Panc1 (cell line): ENCODE results near the gene SYT1. TPM values are rescaled to one million over a fixed set of nuclear protein-coding genes. Genes with fewer than 3 reads are reported as not detected.

ENCODE experiments used
- ATAC-seq: fragments of 200-7000 bp; cut with Tn5 transposase; 2 replicates; pipeline ENCODE4 v1.9.1; 2020; ENCODE audit warnings: mild to moderate bottlenecking, moderate library complexity
- BruUV-seq: library from RNA; stranded (reverse); fragments of 400-500 nt; replicated peaks from 2 replicates; lab custom pipeline; 2021; lab: Mats Ljungman, UMichigan
- CTCF ChIA-PET: fragments of 300-600 bp; sonication (Branson Sonifier 250); formaldehyde crosslinking; loops from one replicate; lab custom pipeline; 2022; ENCODE audit warnings: antibody characterized with exemption; lab: Charles Lee
- POLR2A ChIA-PET: fragments of 300-600 bp; sonication (Branson Sonifier 250); formaldehyde crosslinking; loops from one replicate; lab custom pipeline; 2022; ENCODE audit warnings: antibody characterized with exemption; lab: Charles Lee
- DNase-seq: peaks from one replicate; pipeline ENCODE4 v3.0.0-alpha.2; 2010; ENCODE audit warnings: low read depth, low spot score
- H3K27ac ChIP-seq: 2 replicates; pipeline ENCODE4 v1.5.1; 2011; ENCODE audit warnings: mild to moderate bottlenecking, low read length, inconsistent platforms
- H3K27me3 ChIP-seq: fragments of 200-500 bp; sonication (Bioruptor generic); 2 replicates; pipeline ENCODE4 v1.6.0; 2014; ENCODE audit warnings: low read length, inconsistent platforms; ENCODE audit not compliant: control insufficient read depth, insufficient read depth
- H3K36me3 ChIP-seq: fragments of 200-500 bp; sonication (Bioruptor generic); 2 replicates; pipeline ENCODE4 v1.5.1; 2014; ENCODE audit warnings: inconsistent platforms, mild to moderate bottlenecking, low read length, moderate library complexity; ENCODE audit not compliant: control insufficient read depth, insufficient read depth
- H3K4me1 ChIP-seq: 2 replicates; pipeline ENCODE4 v1.5.1; 2011; ENCODE audit warnings: inconsistent platforms, mild to moderate bottlenecking, low read length, moderate library complexity; ENCODE audit not compliant: control insufficient read depth, insufficient read depth
- H3K4me3 ChIP-seq, 2 experiments: 2 replicates each; pipeline ENCODE4 v1.5.1; 2011 to 2012; ENCODE audit warnings: low read depth in 2 of 2, low read length in 2 of 2, mild to moderate bottlenecking in 2 of 2, inconsistent platforms in 1 of 2, moderate library complexity in 1 of 2
- H3K9me3 ChIP-seq: fragments of 200-500 bp; sonication (Bioruptor generic); 2 replicates; pipeline ENCODE4 v1.5.1; 2014; ENCODE audit warnings: low read depth, mild to moderate bottlenecking, inconsistent platforms, low read length, moderate library complexity; ENCODE audit not compliant: control insufficient read depth, insufficient read depth
- CTCF ChIP-seq: fragments of 450-650 bp; IDR thresholded peaks from 2 replicates; pipeline ENCODE4 v1.5.1; 2017; ENCODE audit warnings: mild to moderate bottlenecking
- POLR2AphosphoS5 ChIP-seq: IDR thresholded peaks from 2 replicates; pipeline ENCODE4 v1.6.1; 2012; ENCODE audit warnings: mild to moderate bottlenecking, low read depth, low read length, moderate library complexity
- SIN3A ChIP-seq: IDR thresholded peaks from 2 replicates; pipeline ENCODE4 v1.6.1; 2012; ENCODE audit warnings: low read depth, mild to moderate bottlenecking, low read length, moderate library complexity, borderline replicate concordance; ENCODE audit not compliant: insufficient read depth
- TCF7L2 ChIP-seq: IDR thresholded peaks from 2 replicates; pipeline ENCODE4 v1.6.1; 2011; ENCODE audit warnings: mild to moderate bottlenecking, low read depth, low read length, inconsistent platforms
- in situ Hi-C: cut with HindIII; loops from 2 replicates; pipeline ENCODE4 v1.10.0; 2016; ENCODE audit warnings: low sequenced_read_pairs, low pct_unique_long_range_greater_than_20kb
- intact Hi-C: fragments of 100-400 bp; cut with micrococcal nuclease; formaldehyde crosslinking; loops from one replicate; pipeline ENCODE4 v1.10.0; 2022; ENCODE audit not compliant: unreplicated experiment
- total RNA-seq: library from RNA; stranded (reverse); gene quantifications from one replicate; pipeline ENCODE4 v1.2.1, GENCODE V29; 2021; ENCODE audit not compliant: unreplicated experiment
- TF ChIP-seq, protein P1 (sequence below), 2 experiments: IDR thresholded peaks; 2 replicates each; pipeline ENCODE4 v1.6.1; 2011 to 2012; ENCODE audit warnings: low read depth in 2 of 2, control low read depth in 1 of 2, low read length in 1 of 2, mild to moderate bottlenecking in 1 of 2, moderate library complexity in 1 of 2; ENCODE audit not compliant: insufficient read depth in 1 of 2

The SYT1 gene
- total RNA-seq, 1 experiment from 2014 or later, result 3.0 TPM

GRCh38 chr12:79482921-79483320 is 618.3 kb downstream of the SYT1 start:
- POLR2A ChIA-PET, result no interaction called here
- BruUV-seq, result no TSS peak

DNA sequence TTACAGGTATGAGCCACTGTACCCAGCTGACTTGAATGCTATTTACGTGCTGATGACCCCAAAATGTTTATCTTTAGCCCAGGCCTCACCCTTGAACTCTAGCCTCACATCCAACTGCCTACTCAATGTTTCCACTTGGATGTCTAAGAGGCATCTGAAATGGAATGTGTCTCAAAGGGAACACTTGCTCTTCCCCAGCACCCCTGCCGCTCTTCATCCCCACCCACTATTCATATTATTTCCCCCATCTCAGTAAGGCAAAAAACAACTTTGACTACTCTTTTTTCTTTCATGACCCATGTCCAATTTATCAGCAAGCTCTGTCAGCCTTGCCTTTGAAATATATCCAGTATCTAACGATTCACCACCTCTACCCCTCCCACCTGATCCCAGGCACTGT is 621.6 kb downstream of the SYT1 start:
- in situ Hi-C loops (no loop called here), intact Hi-C loops (no loop called here)
- TF ChIP-seq POLR2AphosphoS5 (no peak), TCF7L2 (no peak)
- Histone ChIP-seq H3K27ac (no peak overlapping the region), H3K9me3 (no peaks in the 10 kb centered on the region), H3K4me3 (no peak overlapping the region), H3K36me3 (no peaks in the 10 kb centered on the region), H3K4me1 (no peaks in the 10 kb centered on the region), H3K27me3 (no peaks in the 10 kb centered on the region)
- CTCF ChIA-PET, result interaction anchor here (0.6 kb wide), 1 partner anchor 1116 kb away, joined by 8 read pairs; no protein-coding TSS in a partner anchor
- POLR2A ChIA-PET, result no interaction called here
- DNase-seq (no peak), ATAC-seq (no peak)
- no TSS peak for BruUV-seq

More at GRCh38 chr12:79482921-79483320, 618.3 kb downstream of the SYT1 start:
- CTCF ChIA-PET, result no interaction called here
- in situ Hi-C loops (no loop called here), intact Hi-C loops (no loop called here)
- Histone ChIP-seq H3K27ac (no peak overlapping the region), H3K27me3 (no peaks in the 10 kb centered on the region), H3K36me3 (no peaks in the 10 kb centered on the region), H3K4me3 (no peak overlapping the region), H3K9me3 (no peaks in the 10 kb centered on the region), H3K4me1 (no peaks in the 10 kb centered on the region)
- DNase-seq (no peak), ATAC-seq (no peak)
- TF ChIP-seq, protein P1, sequence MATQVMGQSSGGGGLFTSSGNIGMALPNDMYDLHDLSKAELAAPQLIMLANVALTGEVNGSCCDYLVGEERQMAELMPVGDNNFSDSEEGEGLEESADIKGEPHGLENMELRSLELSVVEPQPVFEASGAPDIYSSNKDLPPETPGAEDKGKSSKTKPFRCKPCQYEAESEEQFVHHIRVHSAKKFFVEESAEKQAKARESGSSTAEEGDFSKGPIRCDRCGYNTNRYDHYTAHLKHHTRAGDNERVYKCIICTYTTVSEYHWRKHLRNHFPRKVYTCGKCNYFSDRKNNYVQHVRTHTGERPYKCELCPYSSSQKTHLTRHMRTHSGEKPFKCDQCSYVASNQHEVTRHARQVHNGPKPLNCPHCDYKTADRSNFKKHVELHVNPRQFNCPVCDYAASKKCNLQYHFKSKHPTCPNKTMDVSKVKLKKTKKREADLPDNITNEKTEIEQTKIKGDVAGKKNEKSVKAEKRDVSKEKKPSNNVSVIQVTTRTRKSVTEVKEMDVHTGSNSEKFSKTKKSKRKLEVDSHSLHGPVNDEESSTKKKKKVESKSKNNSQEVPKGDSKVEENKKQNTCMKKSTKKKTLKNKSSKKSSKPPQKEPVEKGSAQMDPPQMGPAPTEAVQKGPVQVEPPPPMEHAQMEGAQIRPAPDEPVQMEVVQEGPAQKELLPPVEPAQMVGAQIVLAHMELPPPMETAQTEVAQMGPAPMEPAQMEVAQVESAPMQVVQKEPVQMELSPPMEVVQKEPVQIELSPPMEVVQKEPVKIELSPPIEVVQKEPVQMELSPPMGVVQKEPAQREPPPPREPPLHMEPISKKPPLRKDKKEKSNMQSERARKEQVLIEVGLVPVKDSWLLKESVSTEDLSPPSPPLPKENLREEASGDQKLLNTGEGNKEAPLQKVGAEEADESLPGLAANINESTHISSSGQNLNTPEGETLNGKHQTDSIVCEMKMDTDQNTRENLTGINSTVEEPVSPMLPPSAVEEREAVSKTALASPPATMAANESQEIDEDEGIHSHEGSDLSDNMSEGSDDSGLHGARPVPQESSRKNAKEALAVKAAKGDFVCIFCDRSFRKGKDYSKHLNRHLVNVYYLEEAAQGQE (IDR thresholded peaks at IDR 0.05; ENCODE audit: insufficient read depth in 1 of 2, low read depth in 2 of 2, low read length in 1 of 2), result no peak
- TF ChIP-seq POLR2AphosphoS5, result no peak
- no peak for TF ChIP-seq TCF7L2
- TF ChIP-seq SIN3A, result no peak

DNA sequence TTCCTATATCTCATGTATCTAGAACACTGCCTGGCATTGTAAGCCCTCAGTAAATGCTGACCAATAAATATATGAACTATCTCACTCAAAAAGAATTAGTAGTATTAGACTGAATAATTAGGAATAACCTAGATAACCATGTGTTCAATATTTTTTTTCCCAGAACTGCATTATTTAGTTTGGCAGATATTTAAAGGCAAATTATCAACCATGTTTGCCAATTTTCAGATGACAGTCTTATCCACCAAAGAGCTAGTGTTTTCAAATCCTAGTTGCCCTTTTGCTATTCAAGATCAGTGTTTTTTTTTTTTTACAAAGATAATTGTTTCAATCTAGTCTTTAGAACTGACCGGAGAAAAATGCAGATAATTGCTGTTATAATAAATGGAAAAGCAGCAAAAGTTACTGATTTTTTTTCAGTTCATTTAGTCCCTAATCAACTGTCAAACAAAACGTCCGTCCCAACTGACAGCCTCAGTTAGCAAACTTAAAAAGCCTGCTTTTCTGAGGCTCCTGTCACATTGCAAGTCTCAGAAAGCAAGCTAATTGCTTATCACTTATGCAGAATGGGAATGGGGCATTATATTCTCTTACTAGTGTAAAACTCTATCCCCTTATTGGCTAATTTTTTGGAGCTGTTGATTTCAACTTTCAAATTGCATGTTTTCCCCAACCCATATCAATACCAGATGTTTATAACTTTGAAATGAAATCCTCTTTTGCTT is 623.0 kb downstream of the SYT1 start:
- H3K27ac ChIP-seq, result no peak overlapping the region
- H3K27me3 ChIP-seq, result no peaks in the 10 kb centered on the region
- H3K4me3 ChIP-seq, result no peak overlapping the region
- TF ChIP-seq POLR2AphosphoS5 (no peak), CTCF (no peak), SIN3A (no peak), TCF7L2 (no peak)
- TF ChIP-seq, protein P1 (IDR thresholded peaks at IDR 0.05; ENCODE audit: insufficient read depth in 1 of 2, low read depth in 2 of 2, low read length in 1 of 2), result no peak
- CTCF ChIA-PET, result no interaction called here
- H3K9me3 ChIP-seq, result no peaks in the 10 kb centered on the region
- BruUV-seq, result no TSS peak
- in situ Hi-C loops (no loop called here), intact Hi-C loops (no loop called here)
- ATAC-seq (no peak), DNase-seq (no peak)
- POLR2A ChIA-PET, result interaction anchor here (0.6 kb wide), 1 partner anchor 786 kb away, joined by 4 read pairs; no protein-coding TSS in a partner anchor
- no peaks in the 10 kb centered on the region for H3K36me3 ChIP-seq
- H3K4me1 ChIP-seq, result no peaks in the 10 kb centered on the region
